Stimulated activated CD8-positive, alpha-beta memory T cell treated with anti-CD3 and anti-CD28 coated beads, Interleukin-2, amount 100 ng/mL, for 1 hour (primary cell): ENCODE measurements around the gene THG1L.
"Not testable (repeated sequence)": the region's sequence is repeated elsewhere in the genome, so short reads cannot be mapped to it uniquely, and the experiment has no call there.

Source experiments
- DNase-seq, 2 donors: peaks; one replicate each; pipeline ENCODE4 v3.0.0-alpha.2; 2020; ENCODE audit warnings: low read depth in 2 of 2

Gene THG1L

GRCh38 chr5:157727858-157728257 lies 3.4 kb upstream of the THG1L start:
- DNase-seq: not testable (repeated sequence)

GRCh38 chr5:157729858-157730257 lies 1.4 kb upstream of the THG1L start:
- no peak for DNase-seq

DNA sequence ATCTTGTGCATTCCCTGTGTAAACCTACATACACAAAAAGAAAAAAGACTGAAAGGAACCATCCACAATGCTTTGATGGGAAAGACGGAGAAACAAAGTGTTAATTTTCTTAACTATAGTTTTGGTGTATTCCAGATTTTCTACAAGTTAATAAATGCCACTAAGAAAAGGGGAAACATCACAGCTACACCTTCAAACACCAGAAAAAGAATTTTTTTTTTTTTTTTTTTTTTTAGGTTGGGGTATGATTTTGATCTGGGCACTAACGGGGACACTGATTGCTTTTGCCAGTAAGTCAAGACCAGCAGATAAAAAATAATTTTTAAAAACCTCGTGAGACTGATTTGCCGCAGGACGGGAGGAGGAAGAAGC lies 334 bp upstream of the THG1L start:
- no peak for DNase-seq

DNA sequence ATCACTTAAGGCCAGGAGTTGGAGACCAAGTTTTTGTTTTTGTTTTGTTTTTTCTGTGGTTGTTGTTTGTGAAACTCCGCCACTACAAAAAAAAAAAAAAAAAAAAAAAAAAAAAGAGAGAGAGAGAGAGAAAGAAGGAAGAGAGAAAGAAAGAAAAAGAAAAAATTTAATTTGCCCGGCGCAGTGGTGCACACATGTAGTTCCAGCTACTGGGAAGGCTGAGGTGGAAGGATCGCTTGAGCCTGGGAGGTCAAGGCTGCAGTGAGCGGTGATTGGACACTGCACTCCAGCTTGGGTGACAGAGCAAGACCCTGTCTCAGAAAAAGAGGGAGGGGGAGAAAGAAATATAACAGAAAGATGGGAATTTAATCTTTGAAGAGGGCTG lies 902 bp downstream of the THG1L start:
- DNase-seq: no peak

- no peak for DNase-seq
Measured at GRCh38 chr5:157732596-157733262, 1.5 kb downstream of the THG1L start.

DNA sequence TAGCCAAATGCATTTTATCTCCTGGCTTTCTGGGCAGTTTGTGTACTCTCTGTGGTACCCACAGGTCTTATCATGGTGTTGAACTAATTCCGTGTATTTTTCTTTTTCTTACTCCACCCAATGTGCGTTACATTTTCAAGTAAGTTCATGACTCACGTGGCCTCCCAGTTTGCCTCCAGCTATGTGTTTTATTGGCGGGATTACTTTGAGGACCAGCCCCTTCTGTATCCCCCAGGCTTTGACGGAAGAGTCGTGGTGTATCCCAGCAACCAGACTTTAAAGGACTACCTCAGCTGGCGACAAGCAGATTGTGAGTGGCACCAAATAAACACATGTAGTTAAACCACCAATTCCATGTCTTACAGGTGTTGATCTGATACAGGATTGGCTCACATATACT lies 3.2 kb downstream of the THG1L start:
- no peak for DNase-seq

- no peak for DNase-seq
Measured at GRCh38 chr5:157735991-157736390, 4.8 kb downstream of the THG1L start.

- no peak for DNase-seq
Measured at GRCh38 chr5:157739388-157740228, 8.4 kb downstream of the THG1L start.

GRCh38 chr5:157740229-157740610 lies 9.0 kb downstream of the THG1L start:
- DNase-seq: no peak

DNA sequence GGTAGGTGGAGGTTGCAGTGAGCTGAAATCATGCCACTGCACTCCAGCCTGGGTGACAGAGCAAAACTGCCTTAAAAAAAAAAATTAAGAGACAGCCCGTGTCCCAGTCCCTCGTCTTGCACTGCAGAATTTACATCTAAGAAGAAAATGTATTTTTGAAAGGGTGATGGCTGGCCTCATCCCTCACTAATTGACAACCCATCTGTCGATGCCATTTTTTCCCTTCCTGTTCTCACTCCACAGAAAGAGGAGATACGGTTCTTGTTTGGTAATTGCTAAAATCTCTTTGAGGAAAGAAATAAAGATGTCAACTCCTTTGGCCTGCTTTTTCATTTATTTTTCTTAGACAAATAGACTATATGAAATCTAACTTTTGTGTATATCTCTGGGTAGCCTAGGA lies 9.9 kb downstream of the THG1L start:
- DNase-seq: no peak

- DNase-seq: peak; percentile 81 to 85
Measured at GRCh38 chr5:157743163-157744050, 12.2 kb downstream of the THG1L start, which contains the start of gene LSM11. LSM11 (plus strand) TSS chr5:157743712; CDS start chr5:157743751, 39 bp downstream.

DNA sequence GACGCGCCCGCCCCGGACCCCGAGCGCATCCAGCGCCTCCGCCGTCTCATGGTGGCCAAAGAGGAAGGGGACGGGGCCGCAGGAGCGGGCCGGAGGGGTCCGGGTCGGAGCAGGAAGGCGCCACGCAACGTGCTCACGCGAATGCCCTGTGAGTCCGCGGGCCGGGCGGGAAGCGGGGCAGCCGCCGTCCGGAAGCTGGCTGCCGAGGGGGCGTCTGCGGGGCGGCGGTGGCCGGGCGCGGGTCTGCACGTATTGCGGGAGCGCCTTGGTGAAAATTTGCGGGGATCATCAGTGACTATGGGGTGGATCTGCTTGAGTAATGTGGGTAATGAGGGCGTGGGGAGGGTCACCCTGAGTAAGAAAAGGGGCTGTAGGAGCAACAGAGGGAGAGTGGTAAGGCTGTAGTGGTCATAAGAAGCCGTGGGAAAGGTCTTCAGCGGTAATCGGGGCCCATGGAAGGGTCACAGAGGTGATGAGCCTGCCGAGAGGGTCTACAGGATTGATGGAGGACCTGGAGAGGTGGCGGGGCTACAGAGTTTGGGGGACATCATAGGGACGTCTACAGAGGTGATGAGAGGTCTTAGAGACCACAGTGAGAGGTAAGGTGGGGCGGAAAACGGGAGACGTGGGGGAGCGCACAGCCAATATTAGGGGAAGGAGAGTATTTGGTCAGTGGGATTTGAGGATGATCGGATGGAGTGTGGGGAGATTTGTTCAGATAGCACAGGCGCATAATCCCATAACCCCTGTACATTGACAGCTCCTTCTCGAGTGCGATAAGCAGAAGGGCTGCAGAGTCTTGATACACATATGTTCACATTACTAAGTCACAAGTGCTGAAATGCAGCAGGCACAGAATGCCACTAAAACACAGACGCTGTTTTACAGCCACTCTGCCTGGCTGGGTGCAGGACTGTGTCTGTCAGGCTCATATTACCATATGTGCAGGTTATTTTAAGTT lies 13.1 kb downstream of the THG1L start:
- DNase-seq: no peak

GRCh38 chr5:157745041-157745456 lies 13.8 kb downstream of the THG1L start:
- DNase-seq: no peak

DNA sequence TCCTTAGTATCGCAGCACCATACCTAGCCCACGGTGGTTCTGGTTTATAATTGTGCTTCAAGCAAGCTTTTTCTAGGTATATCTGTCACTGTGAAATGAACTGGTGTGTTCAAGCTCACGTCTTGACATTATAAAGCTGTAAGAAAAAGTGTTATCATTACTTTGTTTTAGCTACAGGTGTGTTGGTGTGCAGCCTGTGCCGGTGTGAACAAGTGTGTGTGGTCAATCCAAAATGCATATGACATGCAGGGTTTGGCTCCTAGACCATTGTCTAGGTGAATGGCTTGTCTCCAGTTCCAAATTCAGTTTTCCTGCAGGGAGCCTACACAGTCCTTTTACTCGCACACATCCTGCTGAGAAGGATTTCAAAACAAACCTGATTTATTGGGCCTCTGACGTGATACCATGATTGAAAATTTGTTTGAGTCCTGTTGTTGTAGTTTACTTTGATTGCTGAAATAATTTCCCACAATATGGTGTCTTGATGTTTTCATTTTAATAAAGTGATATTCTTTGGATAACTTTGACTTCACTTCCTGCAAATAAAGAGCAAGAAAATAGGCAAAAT lies 16.0 kb downstream of the THG1L start:
- no peak for DNase-seq

DNA sequence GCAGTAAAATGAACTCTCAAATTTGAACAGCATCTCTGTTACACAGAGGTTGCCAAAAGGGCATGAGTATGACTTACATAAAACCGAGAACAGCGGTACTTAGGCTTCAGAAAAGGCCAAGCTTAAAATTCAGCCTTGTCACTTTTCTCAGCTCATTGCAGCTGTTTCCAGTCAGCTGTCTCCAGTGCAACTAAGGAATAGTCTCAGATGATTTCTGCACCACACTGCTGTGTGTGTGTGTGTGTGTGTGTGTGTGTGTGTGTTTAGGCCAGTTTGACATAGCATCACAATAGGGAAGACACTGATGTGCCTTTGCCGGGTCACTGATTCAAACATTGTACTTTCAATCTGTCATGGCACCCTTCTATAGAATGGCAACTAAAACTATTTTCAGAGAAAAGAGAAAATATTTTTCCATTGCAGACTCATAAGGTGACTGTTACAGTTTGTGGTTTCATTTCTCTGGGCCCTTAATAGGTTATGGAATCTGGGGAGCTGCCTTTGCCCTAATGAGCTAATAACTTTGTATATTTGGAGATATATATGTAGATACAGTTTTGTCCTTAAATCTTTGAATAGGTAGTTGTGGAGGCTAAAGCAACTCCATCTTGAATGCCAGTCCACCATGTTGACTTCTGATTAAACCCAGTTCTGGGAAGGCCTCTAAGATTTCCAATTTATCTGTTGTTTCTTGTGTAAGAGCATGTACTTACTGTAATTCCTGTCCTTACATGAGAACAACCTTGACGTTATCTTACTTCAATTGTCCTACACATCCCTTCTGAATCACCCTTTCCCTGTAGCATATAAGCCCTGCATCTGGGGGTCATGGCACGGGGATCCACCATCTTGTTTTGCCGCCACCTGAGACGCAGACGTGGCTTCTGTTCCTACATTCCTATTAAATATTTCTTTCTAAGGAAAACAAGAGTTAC lies 16.8 kb downstream of the THG1L start:
- DNase-seq: no peak

GRCh38 chr5:157748760-157749461 lies 17.7 kb downstream of the THG1L start:
- no peak for DNase-seq

- no peak for DNase-seq
Measured at GRCh38 chr5:157749462-157749799, 18.2 kb downstream of the THG1L start.

DNA sequence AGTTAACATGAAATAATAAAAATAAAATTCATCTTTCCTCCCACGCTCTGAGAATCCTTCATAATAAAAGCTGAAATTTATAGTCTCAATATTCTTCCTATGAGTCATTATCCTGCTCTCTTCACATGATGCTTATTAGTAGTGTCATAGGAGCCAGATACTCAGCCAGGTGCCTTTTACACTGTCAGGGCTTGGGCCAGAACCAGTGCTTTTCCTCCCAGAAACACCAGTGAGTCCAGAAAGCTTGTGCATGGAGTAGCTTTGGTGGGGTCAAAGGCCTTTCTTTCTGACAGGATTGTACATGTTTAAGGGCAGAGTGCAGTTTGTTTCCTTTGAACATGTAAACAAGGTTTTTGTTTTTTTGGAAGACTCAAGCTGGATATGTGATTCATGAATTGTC lies 19.1 kb downstream of the THG1L start:
- no peak for DNase-seq

GRCh38 chr5:157756122-157756521 lies 24.9 kb downstream of the THG1L start:
- no peak for DNase-seq
